ENCODE measurements around the gene MFAP4. TPM values are rescaled to one million over a fixed set of nuclear protein-coding genes. Genes with fewer than 3 reads are reported as not detected.
A peak's percentile ranks its signal among the peaks of the same experiment; 100 is the strongest.

The MFAP4 gene
- total RNA-seq (ENCODE audit: low replicate concordance): 20.2 and 89.6 TPM in 2 replicates

GRCh38 chr17:19386974-19387920 is at the start of gene MFAP4:
Gene MFAP4 (minus strand): TSS chr17:19387190. CDS start chr17:19387155, 35 bp downstream.
- no peak for TF ChIP-seq CTCF (IDR thresholded peaks at IDR 0.05; ENCODE audit: insufficient read depth, low read length)
- DNase-seq (ENCODE audit: low read depth): peak; percentile 98
- peak within 1 kb of the TSS; percentile 78 for H3K4me3 ChIP-seq (ENCODE audit: low read depth, low read length)

GRCh38 chr17:19433727-19434340 is 46.8 kb upstream of the MFAP4 start:
- no peak for TF ChIP-seq CTCF (IDR thresholded peaks at IDR 0.05; ENCODE audit: insufficient read depth, low read length)
- DNase-seq (ENCODE audit: low read depth): no peak
- H3K4me3 ChIP-seq (ENCODE audit: low read depth, low read length): no peak overlapping the region

- no peak for TF ChIP-seq CTCF (IDR thresholded peaks at IDR 0.05; ENCODE audit: insufficient read depth, low read length)
- no peak overlapping the region for H3K4me3 ChIP-seq (ENCODE audit: low read depth, low read length)
- no peak for DNase-seq (ENCODE audit: low read depth)
Observed at GRCh38 chr17:19433255-19433654, 46.3 kb upstream of the MFAP4 start.

- no peak overlapping the region for H3K4me3 ChIP-seq (ENCODE audit: low read depth, low read length)
- DNase-seq (ENCODE audit: low read depth): no peak
- no peak for TF ChIP-seq CTCF (IDR thresholded peaks at IDR 0.05; ENCODE audit: insufficient read depth, low read length)
Observed at GRCh38 chr17:19431691-19432090, 44.7 kb upstream of the MFAP4 start.

GRCh38 chr17:19426631-19427030 is 39.6 kb upstream of the MFAP4 start:
- no peak overlapping the region for H3K4me3 ChIP-seq (ENCODE audit: low read depth, low read length)
- no peak for TF ChIP-seq CTCF (IDR thresholded peaks at IDR 0.05; ENCODE audit: insufficient read depth, low read length)
- DNase-seq (ENCODE audit: low read depth): no peak

- peak; percentile 73 for DNase-seq (ENCODE audit: low read depth)
- H3K4me3 ChIP-seq (ENCODE audit: low read depth, low read length): no peak overlapping the region
- TF ChIP-seq CTCF (IDR thresholded peaks at IDR 0.05; ENCODE audit: insufficient read depth, low read length): no peak
Observed at GRCh38 chr17:19424934-19425868, 38.2 kb upstream of the MFAP4 start.

Measured in fibroblast of the aortic adventitia (primary cell).